Measurements from ENCODE around the gene DHX16.

DHX16 gene

DNA sequence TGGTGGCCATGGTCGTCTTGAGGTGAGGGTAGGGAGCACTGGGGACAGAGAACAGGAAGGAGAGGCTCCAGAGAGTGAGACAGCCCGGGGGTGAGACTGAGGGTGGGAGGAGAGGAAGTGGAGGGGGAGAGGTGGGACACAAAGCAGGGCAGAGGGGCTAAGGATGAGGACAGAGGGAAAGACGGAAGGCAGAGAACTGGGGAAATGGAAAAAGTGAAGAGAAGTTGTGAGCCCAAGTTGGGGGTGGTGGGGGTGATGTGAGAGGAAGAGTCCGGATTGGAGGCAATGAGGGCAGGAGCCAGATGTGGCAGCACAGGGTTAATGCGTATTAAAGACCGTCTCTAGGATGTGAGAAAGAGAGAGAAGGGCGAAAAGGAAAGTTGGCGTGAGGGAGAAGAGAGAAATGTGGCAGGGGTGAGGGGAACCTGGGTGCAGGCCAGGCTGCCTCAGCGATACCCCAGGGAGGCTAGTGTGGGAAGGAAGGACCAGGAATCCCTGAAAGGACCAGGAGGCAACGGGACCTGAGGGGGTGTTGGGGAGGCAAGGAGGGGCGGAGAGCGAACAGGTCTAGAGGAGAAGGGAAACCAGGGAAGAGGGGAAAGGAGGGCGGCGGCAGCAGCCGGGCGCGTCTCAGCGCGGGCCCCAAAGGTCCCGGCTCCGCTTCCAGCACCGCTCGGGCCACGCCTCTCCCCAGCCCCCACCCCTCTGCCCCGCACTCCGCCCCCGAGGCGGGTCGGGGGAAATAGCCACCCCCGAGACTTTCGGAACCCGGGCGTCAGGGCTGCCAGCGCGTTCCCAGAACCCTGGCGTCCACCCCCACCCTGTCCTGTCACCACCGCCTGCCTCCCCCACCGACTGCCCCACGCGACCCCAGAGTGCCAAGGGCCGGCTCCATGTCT is 13.5 kb upstream of the DHX16 start, which contains the start of gene PPP1R18:
PPP1R18 (minus strand) TSS at position 637 of the 899 bp plus-strand sequence; CDS start at position 10, 627 bp downstream.
- Histone ChIP-seq H3K4me3 (ENCODE audit: low read length in 2 of 2) (peak within 1 kb of the TSS; percentile 68 to 90), H3K36me3 (ENCODE audit: control insufficient read depth in 2 of 2, insufficient read depth in 2 of 2, low read length in 2 of 2) (no peaks in the 10 kb centered on the region), H3K27me3 (ENCODE audit: control insufficient read depth in 2 of 2, insufficient read depth in 2 of 2, low read length in 2 of 2) (peaks cover 0 to 3% of the 10 kb centered on the region in 2 donors), H3K4me1 (ENCODE audit: control insufficient read depth in 2 of 2, insufficient read depth in 2 of 2, low read length in 2 of 2) (peaks cover 41 to 51% of the 10 kb centered on the region in 2 donors), H3K9ac (ENCODE audit: low read depth in 1 of 2, low read length in 2 of 2) (peak within 1 kb of the TSS; percentile 78 to 87), H3K9me3 (ENCODE audit: control insufficient read depth in 2 of 2, low read length in 2 of 2) (no peaks in the 10 kb centered on the region), H3K27ac (ENCODE audit: low read depth in 2 of 2, low read length in 2 of 2) (peak within 1 kb of the TSS; percentile 88 to 97)

DNA sequence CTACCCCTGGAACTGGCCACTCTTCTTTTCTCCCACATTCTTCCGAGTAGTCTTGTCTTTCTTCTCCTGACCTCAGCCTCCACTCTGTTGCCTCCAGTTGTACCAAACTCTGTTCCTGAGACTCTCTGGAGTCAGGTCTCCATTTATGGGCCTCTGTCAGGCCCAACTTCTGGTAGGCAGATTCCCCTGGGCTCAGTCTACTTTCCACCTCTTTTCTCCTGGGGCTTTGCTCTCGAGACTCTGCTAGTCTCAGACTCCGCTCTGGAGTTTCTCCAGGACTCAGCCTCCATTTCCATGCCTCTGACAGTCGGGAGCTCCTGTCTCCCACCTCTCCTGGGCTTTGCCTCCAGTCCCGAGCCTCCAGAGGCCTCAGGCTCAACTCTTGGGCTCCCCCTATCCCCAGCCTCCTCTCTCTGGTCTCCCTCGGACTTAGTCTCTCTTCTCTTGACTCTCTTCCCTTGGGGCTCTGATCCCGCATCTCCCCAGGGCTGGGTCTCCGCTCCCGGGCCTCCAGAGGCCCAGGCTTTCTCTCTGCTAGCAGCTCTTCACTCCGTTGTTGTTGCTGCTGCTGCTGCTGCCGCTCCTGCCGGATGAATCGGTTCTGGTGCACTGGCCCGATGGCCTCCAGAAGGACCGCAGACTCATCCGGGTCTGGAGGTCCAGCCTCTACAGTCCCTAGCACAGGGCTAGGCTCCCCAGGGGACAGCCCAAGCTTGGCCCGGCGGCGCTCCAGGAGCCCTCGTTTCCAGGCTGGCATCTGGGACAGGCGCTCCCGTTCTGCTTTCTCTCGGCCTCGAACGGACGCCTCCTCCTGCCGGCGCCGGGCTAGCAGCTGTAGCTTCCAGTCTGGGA is 12.6 kb upstream of the DHX16 start:
- H3K36me3 ChIP-seq (ENCODE audit: control insufficient read depth in 2 of 2, insufficient read depth in 2 of 2, low read length in 2 of 2) = peaks cover 0 to under 1% of the 10 kb centered on the region in 2 donors
- H3K4me3 ChIP-seq (ENCODE audit: low read length in 2 of 2) = peak overlapping the region; percentile 68 to 90
- H3K27me3 ChIP-seq (ENCODE audit: control insufficient read depth in 2 of 2, insufficient read depth in 2 of 2, low read length in 2 of 2) = peaks cover 0 to 3% of the 10 kb centered on the region in 2 donors
- peak overlapping the region; percentile 88 to 97 for H3K27ac ChIP-seq (ENCODE audit: low read depth in 2 of 2, low read length in 2 of 2)
- peak overlapping the region; percentile 78 to 87 for H3K9ac ChIP-seq (ENCODE audit: low read depth in 1 of 2, low read length in 2 of 2)
- no peaks in the 10 kb centered on the region for H3K9me3 ChIP-seq (ENCODE audit: control insufficient read depth in 2 of 2, low read length in 2 of 2)
- H3K4me1 ChIP-seq (ENCODE audit: control insufficient read depth in 2 of 2, insufficient read depth in 2 of 2, low read length in 2 of 2) = peaks cover 39 to 51% of the 10 kb centered on the region in 2 donors

DNA sequence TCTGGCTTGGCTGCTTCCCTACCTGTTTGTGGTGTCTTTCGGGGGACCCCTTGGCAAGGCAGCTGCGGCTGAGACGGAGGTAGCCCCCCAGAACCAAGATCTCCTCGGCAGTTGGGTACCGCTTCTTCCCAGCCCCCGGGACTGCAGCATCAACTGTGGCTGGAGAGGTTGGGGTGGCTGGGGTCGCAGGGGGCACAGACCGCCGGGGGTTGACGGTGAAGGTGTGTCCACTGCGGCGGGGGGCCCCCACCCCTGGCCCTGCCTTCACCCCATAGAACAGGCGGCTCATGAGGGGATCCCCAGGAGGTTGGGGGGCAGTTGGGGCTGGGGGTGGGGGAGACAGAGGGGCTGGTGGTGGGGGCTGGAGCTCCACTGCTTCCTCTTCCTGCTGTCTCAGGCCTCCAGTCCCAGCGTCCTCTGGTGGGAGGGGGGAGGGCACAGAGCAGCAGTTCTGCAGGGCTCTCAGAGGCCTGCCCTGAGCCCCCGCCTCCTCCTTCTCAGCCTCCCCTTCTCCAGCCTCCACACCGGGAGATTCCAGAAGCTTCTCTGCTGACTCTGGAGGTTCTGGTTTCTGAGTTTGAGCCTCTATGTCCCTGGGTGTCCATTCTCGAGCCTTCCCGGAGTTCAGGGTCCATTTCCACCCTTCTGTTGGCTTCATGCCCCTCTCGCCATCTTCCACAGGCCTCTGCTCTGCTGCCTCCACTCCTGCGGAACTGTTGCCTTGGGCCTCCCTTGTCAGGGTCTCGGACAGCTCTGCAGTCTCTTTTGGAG is 11.8 kb upstream of the DHX16 start:
- H3K9ac ChIP-seq (ENCODE audit: low read depth in 1 of 2, low read length in 2 of 2) = peak overlapping the region; percentile 78 to 87

DNA sequence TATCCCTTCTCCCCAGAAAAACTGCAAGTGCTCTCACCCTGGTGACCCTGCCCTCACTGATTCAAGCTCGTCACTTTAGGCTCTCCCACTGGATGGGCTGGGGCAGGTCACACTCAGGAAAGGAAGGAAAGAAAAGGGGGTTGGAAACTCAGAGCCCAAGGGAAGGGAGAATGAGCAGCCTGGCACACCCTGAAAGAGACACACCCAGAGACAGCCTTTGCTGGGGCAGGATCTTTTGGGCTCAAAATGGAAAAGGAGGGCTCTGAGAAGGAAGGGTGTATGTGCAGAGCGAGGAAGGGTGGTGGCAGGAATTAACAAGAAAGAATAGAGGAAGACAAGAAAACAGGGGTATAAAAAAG is 11.2 kb upstream of the DHX16 start:
- Histone ChIP-seq H3K27me3 (ENCODE audit: control insufficient read depth in 2 of 2, insufficient read depth in 2 of 2, low read length in 2 of 2) (peaks cover 0 to 3% of the 10 kb centered on the region in 2 donors), H3K4me3 (ENCODE audit: low read length in 2 of 2) (peak overlapping the region; percentile 65 to 84), H3K4me1 (ENCODE audit: control insufficient read depth in 2 of 2, insufficient read depth in 2 of 2, low read length in 2 of 2) (peaks cover 42 to 47% of the 10 kb centered on the region in 2 donors), H3K9ac (ENCODE audit: low read depth in 1 of 2, low read length in 2 of 2) (peak overlapping the region; percentile 53 to 73), H3K9me3 (ENCODE audit: control insufficient read depth in 2 of 2, low read length in 2 of 2) (no peaks in the 10 kb centered on the region), H3K36me3 (ENCODE audit: control insufficient read depth in 2 of 2, insufficient read depth in 2 of 2, low read length in 2 of 2) (peaks cover 0 to 3% of the 10 kb centered on the region in 2 donors), H3K27ac (ENCODE audit: low read depth in 2 of 2, low read length in 2 of 2) (peak overlapping the region; percentile 80 to 97)

More for the DNA sequence above, 11.8 kb upstream of the DHX16 start:
- peaks cover 0 to 3% of the 10 kb centered on the region in 2 donors for H3K36me3 ChIP-seq (ENCODE audit: control insufficient read depth in 2 of 2, insufficient read depth in 2 of 2, low read length in 2 of 2)
- peaks cover 43 to 50% of the 10 kb centered on the region in 2 donors for H3K4me1 ChIP-seq (ENCODE audit: control insufficient read depth in 2 of 2, insufficient read depth in 2 of 2, low read length in 2 of 2)
- no peaks in the 10 kb centered on the region for H3K9me3 ChIP-seq (ENCODE audit: control insufficient read depth in 2 of 2, low read length in 2 of 2)
- H3K27me3 ChIP-seq (ENCODE audit: control insufficient read depth in 2 of 2, insufficient read depth in 2 of 2, low read length in 2 of 2) = peaks cover 0 to 3% of the 10 kb centered on the region in 2 donors
- H3K4me3 ChIP-seq (ENCODE audit: low read length in 2 of 2) = peak overlapping the region; percentile 68 to 90
- H3K27ac ChIP-seq (ENCODE audit: low read depth in 2 of 2, low read length in 2 of 2) = peak overlapping the region; percentile 88 to 97

DNA sequence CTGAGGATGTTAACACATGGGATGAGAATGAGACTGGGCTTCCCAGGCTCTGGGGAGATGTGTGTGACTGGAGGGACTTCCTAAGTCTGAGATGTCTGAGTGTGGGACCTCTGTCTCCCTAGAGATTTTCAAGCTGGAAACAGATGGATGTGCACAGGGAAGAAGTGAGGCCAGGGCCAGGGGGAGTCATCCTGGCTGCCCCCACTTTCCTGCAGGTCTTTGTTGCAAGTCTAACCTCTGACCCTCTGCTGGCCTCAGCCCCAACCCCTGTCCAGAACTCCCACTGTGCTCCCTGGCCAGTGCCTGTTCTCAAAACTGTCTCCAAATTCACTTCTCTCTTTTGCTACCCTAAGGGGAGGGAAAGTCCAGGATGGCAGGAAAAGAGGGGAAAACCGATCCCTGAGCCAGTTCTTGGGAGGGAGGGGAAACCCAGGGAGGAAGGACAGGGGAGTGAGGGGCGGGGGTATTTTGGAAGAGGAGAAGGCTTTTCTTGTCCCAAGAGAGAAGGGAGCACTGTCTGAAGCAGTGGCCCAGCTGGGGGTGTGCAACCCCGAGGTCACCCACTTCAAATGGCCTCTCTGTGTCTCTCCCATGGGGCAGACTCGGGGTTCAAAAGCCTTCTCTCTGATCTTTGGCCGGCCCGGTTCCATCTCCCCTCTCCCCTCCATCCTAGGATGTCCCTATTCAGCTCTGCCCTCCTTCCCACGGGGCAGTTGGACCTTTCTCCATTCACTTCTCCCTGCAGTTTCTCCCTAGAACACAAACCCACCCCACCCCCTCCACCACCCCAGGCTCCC is 10.6 kb upstream of the DHX16 start:
- H3K27me3 ChIP-seq (ENCODE audit: control insufficient read depth in 2 of 2, insufficient read depth in 2 of 2, low read length in 2 of 2) = peaks cover 0 to 3% of the 10 kb centered on the region in 2 donors
- peak overlapping the region; percentile 55 to 73 for H3K9ac ChIP-seq (ENCODE audit: low read depth in 1 of 2, low read length in 2 of 2)
- H3K36me3 ChIP-seq (ENCODE audit: control insufficient read depth in 2 of 2, insufficient read depth in 2 of 2, low read length in 2 of 2) = peaks cover 0 to 6% of the 10 kb centered on the region in 2 donors
- peaks cover 41 to 43% of the 10 kb centered on the region in 2 donors for H3K4me1 ChIP-seq (ENCODE audit: control insufficient read depth in 2 of 2, insufficient read depth in 2 of 2, low read length in 2 of 2)
- peak overlapping the region; percentile 80 to 97 for H3K27ac ChIP-seq (ENCODE audit: low read depth in 2 of 2, low read length in 2 of 2)
- H3K4me3 ChIP-seq (ENCODE audit: low read length in 2 of 2) = peak overlapping the region; percentile 65 to 84
- H3K9me3 ChIP-seq (ENCODE audit: control insufficient read depth in 2 of 2, low read length in 2 of 2) = no peaks in the 10 kb centered on the region

DNA sequence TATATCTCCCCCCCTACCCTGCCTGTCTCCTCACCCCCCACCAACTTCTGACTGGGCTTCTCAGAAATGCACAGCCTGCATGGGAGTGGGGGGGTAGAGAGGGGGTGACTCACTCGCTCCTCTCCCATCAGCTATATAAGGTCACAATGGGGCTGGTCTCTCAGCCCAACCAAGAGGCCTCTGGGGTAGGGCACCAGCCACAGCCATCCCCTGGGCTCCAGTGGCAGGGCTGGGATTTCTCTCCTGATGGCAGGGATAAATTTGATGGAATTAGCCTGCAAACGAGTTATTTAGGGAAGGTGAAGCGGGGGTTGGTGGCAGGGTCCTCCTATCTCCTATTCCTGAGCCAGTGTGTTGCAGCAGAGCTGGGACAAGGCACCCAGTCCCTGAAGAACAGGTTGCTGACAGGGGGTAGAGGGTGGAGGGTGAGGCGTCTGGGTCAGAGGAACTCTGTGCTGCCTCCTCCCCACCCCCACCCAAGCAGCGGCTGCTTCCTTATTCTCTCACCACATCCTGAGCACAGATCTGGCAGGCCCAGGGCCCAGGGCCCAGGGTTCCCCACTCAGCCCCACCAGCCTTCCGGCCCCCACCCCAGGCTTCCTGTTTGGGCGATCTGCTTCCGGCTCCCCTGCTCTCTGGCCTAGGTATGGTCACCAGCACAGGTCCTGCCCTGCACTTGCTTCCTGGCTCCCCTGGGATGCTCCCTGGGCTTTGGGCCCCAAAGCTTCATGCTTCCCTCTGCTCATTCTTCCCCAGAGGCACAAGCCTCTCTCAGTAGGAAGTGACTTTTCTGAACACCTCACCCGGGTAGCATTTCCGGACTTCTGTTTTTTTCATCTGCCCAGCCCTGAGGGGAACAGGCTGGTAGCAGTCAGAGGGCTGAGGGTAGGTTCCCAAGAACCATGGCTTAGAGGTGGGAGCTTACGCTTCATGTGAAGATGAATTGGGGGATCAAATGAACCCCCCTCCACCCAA is 9.6 kb upstream of the DHX16 start:
- H3K36me3 ChIP-seq (ENCODE audit: control insufficient read depth in 2 of 2, insufficient read depth in 2 of 2, low read length in 2 of 2) = peaks cover 0 to 7% of the 10 kb centered on the region in 2 donors
- no peaks in the 10 kb centered on the region for H3K9me3 ChIP-seq (ENCODE audit: control insufficient read depth in 2 of 2, low read length in 2 of 2)
- peaks cover 33 to 34% of the 10 kb centered on the region in 2 donors for H3K4me1 ChIP-seq (ENCODE audit: control insufficient read depth in 2 of 2, insufficient read depth in 2 of 2, low read length in 2 of 2)
- peak overlapping the region; percentile 65 to 84 for H3K4me3 ChIP-seq (ENCODE audit: low read length in 2 of 2)
- H3K27ac ChIP-seq (ENCODE audit: low read depth in 2 of 2, low read length in 2 of 2) = peak overlapping the region; percentile 80 to 97
- peaks cover 0 to 3% of the 10 kb centered on the region in 2 donors for H3K27me3 ChIP-seq (ENCODE audit: control insufficient read depth in 2 of 2, insufficient read depth in 2 of 2, low read length in 2 of 2)
- H3K9ac ChIP-seq (ENCODE audit: low read depth in 1 of 2, low read length in 2 of 2) = peak overlapping the region; percentile 55 to 73

DNA sequence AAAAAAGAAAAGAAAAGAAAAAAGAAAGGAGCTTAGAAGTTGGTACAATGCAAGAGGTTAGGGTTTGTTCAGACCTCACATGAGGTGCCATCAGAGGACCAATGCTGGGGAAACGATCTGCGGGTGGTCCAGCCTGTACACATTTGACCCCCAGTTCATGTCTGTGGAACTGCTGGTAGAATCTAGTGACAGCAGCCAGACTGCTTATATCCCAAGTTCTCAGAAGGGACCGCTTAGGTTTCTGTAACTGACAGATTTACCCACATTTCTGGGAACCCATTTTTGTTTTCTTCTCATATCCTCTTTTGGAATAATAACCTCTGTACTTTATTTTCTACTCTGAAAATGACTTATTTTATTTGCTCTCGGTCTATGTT is 8.9 kb upstream of the DHX16 start:
- H3K36me3 ChIP-seq (ENCODE audit: control insufficient read depth in 2 of 2, insufficient read depth in 2 of 2, low read length in 2 of 2) = peaks cover 4 to 14% of the 10 kb centered on the region in 2 donors
- H3K9ac ChIP-seq (ENCODE audit: low read depth in 1 of 2, low read length in 2 of 2) = peak overlapping the region; percentile 38 to 40
- H3K27me3 ChIP-seq (ENCODE audit: control insufficient read depth in 2 of 2, insufficient read depth in 2 of 2, low read length in 2 of 2) = peaks cover 0 to 3% of the 10 kb centered on the region in 2 donors
- H3K4me3 ChIP-seq (ENCODE audit: low read length in 2 of 2) = peak overlapping the region; percentile 49 to 84
- H3K9me3 ChIP-seq (ENCODE audit: control insufficient read depth in 2 of 2, low read length in 2 of 2) = no peaks in the 10 kb centered on the region
- peaks cover 33 to 34% of the 10 kb centered on the region in 2 donors for H3K4me1 ChIP-seq (ENCODE audit: control insufficient read depth in 2 of 2, insufficient read depth in 2 of 2, low read length in 2 of 2)
- peak overlapping the region; percentile 80 to 97 for H3K27ac ChIP-seq (ENCODE audit: low read depth in 2 of 2, low read length in 2 of 2)

DNA sequence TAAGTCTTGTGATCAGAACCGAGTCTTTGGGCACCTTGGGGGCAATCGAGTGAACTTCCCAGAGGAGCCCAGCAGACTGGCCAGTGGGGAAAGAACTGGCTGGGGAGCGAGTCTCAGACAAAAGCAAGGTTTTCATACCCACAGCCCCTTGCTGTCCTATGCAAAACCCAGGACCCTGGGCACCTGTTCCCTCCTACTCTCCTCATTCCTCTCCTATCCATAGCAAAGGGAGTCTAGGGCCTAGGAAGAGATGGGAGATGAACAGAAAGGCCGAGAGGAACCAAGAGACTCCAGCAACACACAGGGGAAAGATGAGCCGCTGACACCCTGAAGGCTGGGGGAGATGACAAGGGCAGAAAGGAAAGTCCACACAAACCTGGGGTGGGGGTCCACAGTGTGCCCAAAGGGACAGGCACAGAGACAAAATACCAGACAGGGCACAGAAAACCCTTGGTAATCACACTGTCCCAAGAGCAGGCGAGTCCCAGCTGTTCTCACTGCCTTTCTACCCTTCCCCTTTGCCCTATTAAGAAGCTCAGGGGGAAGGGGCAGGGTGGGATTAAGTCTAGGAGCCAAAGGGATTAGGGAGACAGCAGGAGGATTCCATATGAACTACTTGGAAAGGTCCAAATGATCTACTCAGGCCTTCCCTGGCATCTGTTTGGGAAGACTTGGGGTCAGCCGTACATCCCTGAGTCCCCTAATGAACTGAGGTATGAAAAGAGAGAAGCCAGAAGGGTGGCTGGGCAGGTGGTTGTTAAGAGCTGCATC is 7.1 kb upstream of the DHX16 start:
- Histone ChIP-seq H3K27me3 (ENCODE audit: control insufficient read depth in 2 of 2, insufficient read depth in 2 of 2, low read length in 2 of 2) (no peaks in the 10 kb centered on the region), H3K4me1 (ENCODE audit: control insufficient read depth in 2 of 2, insufficient read depth in 2 of 2, low read length in 2 of 2) (peaks cover 19 to 27% of the 10 kb centered on the region in 2 donors), H3K9me3 (ENCODE audit: control insufficient read depth in 2 of 2, low read length in 2 of 2) (no peaks in the 10 kb centered on the region), H3K27ac (ENCODE audit: low read depth in 2 of 2, low read length in 2 of 2) (peak overlapping the region in 1 of 2 donors; percentile 48), H3K36me3 (ENCODE audit: control insufficient read depth in 2 of 2, insufficient read depth in 2 of 2, low read length in 2 of 2) (peaks cover 12 to 22% of the 10 kb centered on the region in 2 donors), H3K9ac (ENCODE audit: low read depth in 1 of 2, low read length in 2 of 2) (peak overlapping the region in 1 of 2 donors; percentile 47), H3K4me3 (ENCODE audit: low read length in 2 of 2) (peak overlapping the region in 1 of 2 donors; percentile 52)

Measured in mucosa of rectum (tissue), 2 donors.